Measurements from ENCODE around the gene ZNF664.

Gene ZNF664

DNA sequence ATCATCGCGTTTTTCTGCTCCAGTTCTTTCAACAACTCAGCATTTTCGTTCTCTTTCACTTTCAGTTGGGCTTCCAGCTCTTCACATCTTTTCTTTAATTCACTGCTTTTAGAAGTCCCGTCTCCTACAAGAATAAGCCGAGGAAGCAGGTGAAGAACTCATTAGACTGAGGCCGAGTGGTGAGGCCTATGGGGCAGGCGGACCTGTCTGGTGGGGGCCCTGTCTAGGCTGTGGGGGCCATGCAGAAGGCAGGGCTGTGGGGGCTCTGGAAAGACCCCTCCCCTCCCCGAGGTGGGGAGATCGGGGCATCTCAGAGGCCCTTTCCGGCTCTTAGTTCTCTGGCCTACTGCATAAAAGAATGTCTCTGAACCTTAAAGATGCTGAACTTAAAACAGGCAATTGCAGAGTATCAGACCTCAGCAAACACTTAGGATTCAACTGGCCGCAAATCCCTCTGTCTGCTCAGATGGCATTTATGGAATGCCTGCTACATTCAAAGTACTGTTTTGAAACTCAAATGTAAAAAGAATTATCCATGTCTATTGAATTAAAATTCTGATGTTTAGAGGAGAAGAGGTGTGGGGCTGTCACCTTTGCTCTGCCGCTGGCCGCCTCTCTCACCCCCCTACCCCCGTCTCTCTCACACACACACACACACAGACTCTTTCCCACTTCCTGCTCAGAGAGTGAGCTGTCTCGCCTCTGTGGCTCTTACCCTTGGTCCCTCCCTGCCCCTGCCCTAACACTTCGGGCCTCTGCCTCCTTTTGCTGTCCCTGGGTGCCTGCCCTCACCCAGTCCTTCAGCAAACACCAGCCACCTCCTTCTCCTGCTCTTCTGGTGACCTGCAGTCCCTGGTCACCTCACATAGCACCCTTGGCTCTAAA, 35.1 kb upstream of the ZNF664 start:
- no peak for DNase-seq (ENCODE audit: extremely low read depth, low read depth)
- TF ChIP-seq, protein P1, sequence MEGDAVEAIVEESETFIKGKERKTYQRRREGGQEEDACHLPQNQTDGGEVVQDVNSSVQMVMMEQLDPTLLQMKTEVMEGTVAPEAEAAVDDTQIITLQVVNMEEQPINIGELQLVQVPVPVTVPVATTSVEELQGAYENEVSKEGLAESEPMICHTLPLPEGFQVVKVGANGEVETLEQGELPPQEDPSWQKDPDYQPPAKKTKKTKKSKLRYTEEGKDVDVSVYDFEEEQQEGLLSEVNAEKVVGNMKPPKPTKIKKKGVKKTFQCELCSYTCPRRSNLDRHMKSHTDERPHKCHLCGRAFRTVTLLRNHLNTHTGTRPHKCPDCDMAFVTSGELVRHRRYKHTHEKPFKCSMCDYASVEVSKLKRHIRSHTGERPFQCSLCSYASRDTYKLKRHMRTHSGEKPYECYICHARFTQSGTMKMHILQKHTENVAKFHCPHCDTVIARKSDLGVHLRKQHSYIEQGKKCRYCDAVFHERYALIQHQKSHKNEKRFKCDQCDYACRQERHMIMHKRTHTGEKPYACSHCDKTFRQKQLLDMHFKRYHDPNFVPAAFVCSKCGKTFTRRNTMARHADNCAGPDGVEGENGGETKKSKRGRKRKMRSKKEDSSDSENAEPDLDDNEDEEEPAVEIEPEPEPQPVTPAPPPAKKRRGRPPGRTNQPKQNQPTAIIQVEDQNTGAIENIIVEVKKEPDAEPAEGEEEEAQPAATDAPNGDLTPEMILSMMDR (IDR thresholded peaks at IDR 0.05; ENCODE audit: low read depth, low read length) = no peak

DNA sequence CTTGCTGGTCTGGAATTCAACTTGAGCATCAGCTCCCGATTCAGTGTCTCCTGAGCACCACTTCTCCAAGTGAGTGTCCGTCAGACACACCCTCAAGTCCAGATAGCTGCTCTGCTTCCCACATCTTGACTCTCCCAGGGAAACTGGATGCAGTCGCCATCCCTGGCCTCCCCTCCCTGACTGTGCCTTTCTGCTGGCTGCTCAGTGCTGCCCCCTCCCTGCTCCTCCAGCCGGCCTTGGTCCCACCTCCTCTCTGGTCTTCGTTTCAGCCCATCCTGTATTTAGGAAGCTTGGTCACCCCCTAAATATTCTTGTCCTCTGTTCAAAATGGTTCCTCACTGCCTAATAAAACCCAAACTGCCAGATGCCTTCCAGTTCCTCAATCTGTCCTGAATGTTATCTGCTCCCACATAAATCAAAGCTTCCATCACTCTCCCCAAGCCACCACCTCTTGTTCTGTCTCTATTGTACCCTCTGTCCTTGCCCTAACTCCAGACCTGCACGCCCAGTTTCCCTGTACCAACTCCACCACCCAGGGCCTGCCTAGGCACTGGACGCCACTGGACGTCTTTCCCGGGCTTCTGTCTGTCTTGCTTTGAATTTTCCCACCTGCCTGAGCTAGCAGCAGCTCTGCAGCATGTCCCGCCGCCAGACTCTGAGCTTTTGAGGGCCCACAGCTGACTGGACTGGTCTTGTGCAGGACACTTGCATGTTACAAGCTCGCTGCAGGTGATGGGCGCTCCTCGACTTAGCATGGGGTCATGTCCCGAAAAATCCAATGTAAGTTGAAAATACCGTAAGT, 34.1 kb upstream of the ZNF664 start:
- no peak for DNase-seq (ENCODE audit: extremely low read depth, low read depth)

DNA sequence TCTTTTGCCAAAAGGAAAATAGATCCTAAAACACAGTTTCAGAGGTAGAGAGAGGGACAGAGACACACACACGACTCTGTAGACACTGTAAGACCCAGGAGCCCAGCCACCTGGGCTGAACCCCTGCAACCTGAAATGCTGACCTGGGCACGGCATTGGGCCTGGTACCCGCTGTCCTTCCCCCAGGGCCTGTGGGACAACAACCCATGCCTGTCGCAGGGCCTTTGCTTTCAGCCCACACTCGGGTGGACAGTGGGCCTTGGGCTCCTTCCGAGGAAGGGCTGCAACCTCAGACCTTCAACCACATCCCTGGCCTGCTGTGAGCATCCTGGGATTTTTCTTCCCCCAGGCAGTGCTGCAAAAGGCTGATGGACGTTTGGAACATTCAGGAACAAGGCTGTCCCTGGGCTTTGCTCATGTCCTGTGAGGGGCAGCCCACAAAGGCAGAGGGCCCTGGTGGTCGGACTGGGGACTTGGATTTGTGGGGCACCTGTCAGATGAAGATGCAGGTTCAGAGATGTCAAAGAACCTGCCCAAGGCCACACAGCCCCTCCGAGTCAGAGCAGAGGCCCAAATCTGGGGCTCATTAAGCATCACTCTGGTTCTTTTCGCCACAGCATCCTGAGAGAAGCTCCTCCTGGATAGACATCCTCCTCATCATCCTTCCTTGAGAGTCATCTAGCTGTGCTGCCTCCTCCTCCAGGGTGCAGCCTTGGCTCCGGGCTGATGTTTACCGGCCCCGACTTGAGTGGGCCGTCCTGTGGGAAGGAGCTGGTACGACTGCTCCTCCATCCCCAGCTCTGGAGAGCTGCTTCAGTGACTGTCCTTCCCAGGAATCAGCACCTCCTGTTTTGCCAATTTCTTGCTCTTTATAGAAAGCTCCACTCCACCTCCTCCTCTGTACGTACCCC, 33.0 kb upstream of the ZNF664 start:
- TF ChIP-seq, protein P1 (IDR thresholded peaks at IDR 0.05; ENCODE audit: low read depth, low read length) = no peak

More for the DNA sequence above, 34.1 kb upstream of the ZNF664 start:
- TF ChIP-seq, protein P1 (IDR thresholded peaks at IDR 0.05; ENCODE audit: low read depth, low read length) = peak; percentile 27

DNA sequence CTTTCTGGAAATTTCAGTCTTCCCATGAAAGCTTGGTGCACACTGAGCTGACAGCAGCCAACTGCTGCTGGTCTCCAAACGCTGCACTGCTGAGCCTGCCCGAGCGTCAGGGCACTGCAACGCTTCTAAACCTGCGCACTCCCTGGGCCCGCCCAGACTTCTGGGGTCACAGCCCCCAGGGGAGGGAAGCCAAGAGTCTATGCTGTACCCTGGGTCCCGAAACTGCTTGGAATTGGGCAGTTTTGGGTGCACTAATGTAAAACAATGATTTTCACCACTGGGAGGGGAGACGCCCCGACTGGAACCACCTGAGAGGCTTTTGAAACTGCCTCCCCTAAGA, 32.4 kb upstream of the ZNF664 start:
- TF ChIP-seq, protein P1 (IDR thresholded peaks at IDR 0.05; ENCODE audit: low read depth, low read length) = no peak
- DNase-seq (ENCODE audit: extremely low read depth, low read depth) = no peak

More for the DNA sequence above, 33.0 kb upstream of the ZNF664 start:
- no peak for DNase-seq (ENCODE audit: extremely low read depth, low read depth)

DNA sequence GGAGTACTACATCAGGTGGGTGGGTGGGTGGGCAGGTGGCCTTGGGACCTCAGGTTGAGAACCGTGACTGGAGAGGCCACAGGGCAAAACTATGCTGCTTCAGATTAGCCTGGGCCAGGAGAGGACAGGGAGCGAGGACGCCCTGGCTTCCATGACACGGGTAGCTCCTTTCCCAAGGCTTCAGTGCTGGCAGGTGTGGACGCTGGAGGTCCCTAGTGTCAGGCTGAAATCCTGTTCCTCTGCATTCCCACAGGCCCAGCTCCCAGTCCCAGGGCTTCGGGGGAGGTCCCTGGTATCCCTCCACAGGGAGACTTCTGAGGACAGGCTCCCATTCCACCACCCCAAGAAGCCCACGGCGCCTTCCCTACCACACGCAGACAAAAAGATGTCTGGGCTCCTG, 32.0 kb upstream of the ZNF664 start:
- no peak for DNase-seq (ENCODE audit: extremely low read depth, low read depth)
- TF ChIP-seq, protein P1 (IDR thresholded peaks at IDR 0.05; ENCODE audit: low read depth, low read length) = no peak

DNA sequence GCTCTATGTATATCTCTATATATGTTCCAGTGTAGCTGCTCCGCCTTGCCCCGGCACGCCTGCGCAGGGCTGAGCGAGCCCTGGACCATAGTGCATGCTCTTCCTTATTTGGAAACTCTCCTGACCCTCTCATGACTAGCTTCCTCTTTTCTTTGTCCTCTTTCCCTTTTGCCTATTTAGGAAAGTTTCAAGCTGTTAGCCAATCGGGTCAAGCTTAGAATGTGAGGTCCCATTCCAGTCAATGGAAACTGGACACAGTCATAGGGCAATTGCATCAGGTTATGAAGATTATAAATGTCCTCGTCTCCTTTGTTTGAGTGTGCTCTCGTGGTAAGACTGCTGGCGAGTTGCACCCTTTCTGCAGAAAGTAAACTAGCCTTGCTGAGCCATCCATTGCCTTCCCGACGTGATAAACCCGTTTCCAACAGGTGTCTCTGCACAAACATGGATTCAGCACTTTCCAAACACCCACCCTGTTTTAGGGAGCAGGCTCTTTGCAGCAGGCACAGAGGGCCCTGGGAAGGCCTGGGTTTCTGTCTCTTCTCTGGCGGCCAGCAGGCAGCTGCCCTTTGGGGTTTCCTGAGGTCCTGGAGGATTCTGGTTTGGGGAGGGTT, 31.3 kb upstream of the ZNF664 start:
- DNase-seq (ENCODE audit: extremely low read depth, low read depth) = no peak
- TF ChIP-seq, protein P1 (IDR thresholded peaks at IDR 0.05; ENCODE audit: low read depth, low read length) = no peak

All from AG09319 (cell line).